Measurements from ENCODE around the gene COL18A1.

Gene COL18A1

GRCh38 chr21:45460611-45461368 is 55.8 kb downstream of the COL18A1 start:
- no peak overlapping the region for H3K4me3 ChIP-seq
- H3K9me3 ChIP-seq: 0 out of 2 replicates have a peak, but pooled peaks cover 2% of the 10 kb centered on the region
- in situ Hi-C loops (cut with MboI; ENCODE audit: low sequenced_read_pairs): loop anchor here (10.0 kb wide), 1 partner anchor 316 kb away; no protein-coding TSS in a partner anchor
- H3K36me3 ChIP-seq (replicated peaks): no peaks in the 10 kb centered on the region
- no peak for DNase-seq (ENCODE audit: low spot score in 2 of 2)
- H3K4me1 ChIP-seq: no peaks in the 10 kb centered on the region
- no peaks in the 10 kb centered on the region for H3K27me3 ChIP-seq (ENCODE audit: low read depth)

DNA sequence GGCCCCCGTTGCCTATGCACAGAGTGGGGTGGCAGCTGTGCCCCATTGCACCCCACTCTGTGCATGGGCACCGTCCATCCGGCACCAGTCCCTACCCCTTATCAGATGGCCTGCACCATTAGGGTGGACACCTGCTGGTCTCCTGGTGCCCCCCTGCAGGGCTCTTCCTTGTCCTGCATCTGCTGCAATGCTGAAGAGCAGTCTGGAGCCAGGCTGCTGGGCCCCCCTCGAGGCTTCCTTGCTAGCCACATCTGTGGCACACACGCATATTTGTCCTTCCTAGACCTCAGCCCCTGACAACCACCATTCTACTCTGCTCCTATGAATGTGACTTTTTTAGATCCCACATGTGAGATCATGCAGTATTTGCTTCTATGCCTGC is 56.4 kb downstream of the COL18A1 start:
- no peaks in the 10 kb centered on the region for H3K36me3 ChIP-seq (replicated peaks)
- no peak for DNase-seq (ENCODE audit: low spot score in 2 of 2)
- in situ Hi-C loops (cut with MboI; ENCODE audit: low sequenced_read_pairs): loop anchor here (10.0 kb wide), 1 partner anchor 317 kb away; no protein-coding TSS in a partner anchor
- no peaks in the 10 kb centered on the region for H3K4me1 ChIP-seq
- no peaks in the 10 kb centered on the region for H3K27me3 ChIP-seq (ENCODE audit: low read depth)
- H3K9me3 ChIP-seq: 0 out of 2 replicates have a peak, but pooled peaks cover 2% of the 10 kb centered on the region
- no peak overlapping the region for H3K4me3 ChIP-seq

DNA sequence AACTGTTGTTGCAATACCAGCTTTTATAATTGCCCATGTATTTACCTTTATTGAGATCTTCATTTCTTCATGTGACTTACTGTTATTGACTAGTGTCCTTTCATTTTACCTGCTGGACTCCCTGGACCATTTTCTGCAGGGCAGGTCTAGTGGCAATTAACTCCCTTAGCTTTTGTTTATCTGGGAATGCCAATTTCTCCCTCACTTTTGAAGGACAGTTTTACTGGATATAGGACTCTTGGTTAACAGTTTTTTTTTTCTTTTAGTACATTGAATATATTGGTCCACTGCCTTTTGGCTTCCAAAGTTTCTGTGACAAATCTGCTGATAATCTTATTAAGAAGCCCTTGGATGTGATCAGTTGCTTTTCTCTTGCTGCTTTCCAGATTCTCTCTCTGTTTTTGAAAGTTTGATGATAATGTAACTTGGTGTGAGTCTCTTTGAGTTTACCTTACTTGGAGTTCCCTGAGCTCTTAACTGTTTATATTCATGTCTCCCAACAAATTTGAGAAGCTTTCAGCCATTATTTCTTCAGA is 56.9 kb downstream of the COL18A1 start:
- H3K4me3 ChIP-seq: no peak overlapping the region
- in situ Hi-C loops (cut with MboI; ENCODE audit: low sequenced_read_pairs): loop anchor here (10.0 kb wide), 1 partner anchor 317 kb away; no protein-coding TSS in a partner anchor
- DNase-seq (ENCODE audit: low spot score in 2 of 2): no peak
- 0 out of 2 replicates have a peak, but pooled peaks cover 2% of the 10 kb centered on the region for H3K9me3 ChIP-seq
- no peaks in the 10 kb centered on the region for H3K27me3 ChIP-seq (ENCODE audit: low read depth)
- H3K36me3 ChIP-seq (replicated peaks): no peaks in the 10 kb centered on the region
- H3K4me1 ChIP-seq: no peaks in the 10 kb centered on the region

- Histone ChIP-seq H3K27me3 (ENCODE audit: low read depth) (no peaks in the 10 kb centered on the region), H3K4me1 (no peaks in the 10 kb centered on the region), H3K9me3 (0 out of 2 replicates have a peak, but pooled peaks cover 2% of the 10 kb centered on the region), H3K4me3 (no peak overlapping the region), H3K36me3 (replicated peaks) (no peaks in the 10 kb centered on the region)
- in situ Hi-C loops (cut with MboI; ENCODE audit: low sequenced_read_pairs): loop anchor here (10.0 kb wide), 1 partner anchor 319 kb away; no protein-coding TSS in a partner anchor
- no peak for DNase-seq (ENCODE audit: low spot score in 2 of 2)
These were observed 58.9 kb downstream of the COL18A1 start for GRCh38 chr21:45463871-45464270.

- H3K4me3 ChIP-seq: no peak overlapping the region
- H3K27me3 ChIP-seq (ENCODE audit: low read depth): no peaks in the 10 kb centered on the region
- no peak for DNase-seq (ENCODE audit: low spot score in 2 of 2)
- 0 out of 2 replicates have a peak, but pooled peaks cover 2% of the 10 kb centered on the region for H3K9me3 ChIP-seq
- H3K36me3 ChIP-seq (replicated peaks): no peaks in the 10 kb centered on the region
- in situ Hi-C loops (cut with MboI; ENCODE audit: low sequenced_read_pairs): loop anchor here (10.0 kb wide), 1 partner anchor 320 kb away; no protein-coding TSS in a partner anchor
- no peaks in the 10 kb centered on the region for H3K4me1 ChIP-seq
These were observed 59.3 kb downstream of the COL18A1 start for GRCh38 chr21:45464309-45464708.

- Histone ChIP-seq H3K27me3 (ENCODE audit: low read depth) (no peaks in the 10 kb centered on the region), H3K9me3 (0 out of 2 replicates have a peak, but pooled peaks cover 2% of the 10 kb centered on the region), H3K4me3 (no peak overlapping the region), H3K36me3 (replicated peaks) (no peaks in the 10 kb centered on the region), H3K4me1 (no peaks in the 10 kb centered on the region)
- DNase-seq (ENCODE audit: low spot score in 2 of 2): no peak
- in situ Hi-C loops (cut with MboI; ENCODE audit: low sequenced_read_pairs): loop anchor here (10.0 kb wide), 1 partner anchor 320 kb away; no protein-coding TSS in a partner anchor
These were observed 60.1 kb downstream of the COL18A1 start for GRCh38 chr21:45465105-45465504.

DNA sequence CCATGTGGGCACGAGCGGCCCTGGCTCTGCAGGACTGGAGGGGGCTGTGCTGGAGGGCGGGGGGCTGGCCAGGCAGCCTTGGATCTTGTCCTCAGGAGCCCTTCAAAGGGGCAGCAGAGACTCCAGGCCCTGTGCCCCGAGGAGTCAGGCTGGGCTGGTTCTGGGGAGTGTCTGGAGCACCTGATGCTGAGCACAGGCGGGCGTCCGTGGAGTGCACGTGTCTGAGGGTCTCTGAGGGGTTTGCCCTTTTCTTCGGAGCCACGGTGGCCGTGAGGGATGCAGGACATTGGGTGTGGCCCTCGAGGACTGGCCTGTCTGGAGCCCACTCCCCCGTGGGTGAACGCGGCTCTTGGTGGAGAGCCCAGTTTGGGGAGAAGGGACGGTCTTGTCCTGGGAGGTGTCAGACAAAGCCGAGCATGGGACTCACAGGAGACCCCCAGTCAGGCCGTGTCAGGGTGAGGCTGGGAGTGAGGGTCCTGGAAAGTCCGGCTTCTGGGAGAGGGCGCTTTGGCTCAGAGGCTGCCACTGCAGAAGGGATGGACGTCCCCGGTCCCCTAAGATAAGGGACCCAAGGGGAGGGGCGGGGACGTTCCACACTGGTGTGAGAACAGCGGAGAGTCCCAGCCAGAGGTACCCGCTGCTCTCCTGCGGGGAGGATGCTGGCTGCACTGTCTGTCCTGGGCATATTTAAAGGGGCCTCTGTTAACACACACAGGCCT is 60.8 kb downstream of the COL18A1 start:
- no peak for DNase-seq (ENCODE audit: low spot score in 2 of 2)
- Histone ChIP-seq H3K36me3 (replicated peaks) (no peaks in the 10 kb centered on the region), H3K27me3 (ENCODE audit: low read depth) (no peaks in the 10 kb centered on the region), H3K4me3 (no peak overlapping the region), H3K4me1 (no peaks in the 10 kb centered on the region), H3K9me3 (0 out of 2 replicates have a peak, but pooled peaks cover 2% of the 10 kb centered on the region)
- in situ Hi-C loops (cut with MboI; ENCODE audit: low sequenced_read_pairs): loop anchor here (10.0 kb wide), 1 partner anchor 321 kb away; no protein-coding TSS in a partner anchor

DNA sequence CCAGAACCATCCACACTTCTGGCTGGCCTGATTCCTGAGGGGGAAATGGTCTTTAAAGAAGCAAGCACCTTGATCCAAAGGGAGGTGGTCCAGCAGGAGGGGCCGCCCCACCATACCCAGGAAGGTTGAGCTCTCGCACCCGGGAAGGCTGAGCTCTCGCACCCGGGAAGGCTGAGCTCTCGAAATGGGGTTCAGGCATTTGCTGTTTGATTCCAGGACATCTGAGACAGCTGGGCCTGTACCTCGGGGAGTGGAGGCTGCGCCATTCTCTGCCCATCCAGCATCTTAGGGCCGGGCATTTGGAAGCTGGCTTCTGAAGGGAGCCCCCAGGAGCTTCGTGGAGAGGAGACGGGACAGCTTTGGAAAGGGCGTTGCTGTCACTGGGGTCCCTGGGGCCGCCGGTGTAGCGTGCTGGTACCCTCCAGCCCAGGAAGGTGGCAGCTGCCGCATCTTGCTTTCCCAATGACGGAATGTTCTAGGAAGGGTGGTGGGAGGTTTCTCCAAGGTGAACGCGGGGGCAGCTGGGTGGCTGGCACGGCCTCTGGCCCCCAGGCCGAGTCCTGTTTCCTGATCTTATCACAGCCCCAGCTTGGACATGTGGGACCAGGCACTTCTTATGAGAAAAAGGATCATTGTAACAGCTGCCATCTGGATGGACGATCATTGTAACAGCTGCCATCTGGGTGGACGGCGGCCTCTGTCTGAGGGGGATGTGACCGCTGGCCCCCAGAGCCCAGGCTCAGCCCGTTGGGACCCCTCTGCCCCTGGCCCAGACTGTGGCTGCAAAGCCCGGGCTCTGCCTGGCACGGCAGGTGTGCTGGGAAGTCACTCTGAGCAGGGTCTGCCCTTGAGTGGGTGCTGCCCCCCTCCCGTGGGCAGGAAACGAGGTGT is 61.6 kb downstream of the COL18A1 start:
- Histone ChIP-seq H3K27me3 (ENCODE audit: low read depth) (no peaks in the 10 kb centered on the region), H3K9me3 (0 out of 2 replicates have a peak, but pooled peaks cover 2% of the 10 kb centered on the region), H3K4me1 (no peaks in the 10 kb centered on the region), H3K4me3 (no peak overlapping the region), H3K36me3 (replicated peaks) (no peaks in the 10 kb centered on the region)
- in situ Hi-C loops (cut with MboI; ENCODE audit: low sequenced_read_pairs): loop anchor here (10.0 kb wide), 1 partner anchor 322 kb away; no protein-coding TSS in a partner anchor
- DNase-seq (ENCODE audit: low spot score in 2 of 2): no peak

- H3K4me1 ChIP-seq: no peaks in the 10 kb centered on the region
- no peaks in the 10 kb centered on the region for H3K27me3 ChIP-seq (ENCODE audit: low read depth)
- in situ Hi-C loops (cut with MboI; ENCODE audit: low sequenced_read_pairs): loop anchor here (10.0 kb wide), 1 partner anchor 322 kb away; no protein-coding TSS in a partner anchor
- no peak for DNase-seq (ENCODE audit: low spot score in 2 of 2)
- H3K4me3 ChIP-seq: no peak overlapping the region
- H3K36me3 ChIP-seq (replicated peaks): no peaks in the 10 kb centered on the region
- H3K9me3 ChIP-seq: no peaks in the 10 kb centered on the region
These were observed 62.3 kb downstream of the COL18A1 start for GRCh38 chr21:45467221-45467779.

GRCh38 chr21:45468051-45468970 is 63.3 kb downstream of the COL18A1 start:
- H3K36me3 ChIP-seq (replicated peaks): no peaks in the 10 kb centered on the region
- no peak overlapping the region for H3K4me3 ChIP-seq
- in situ Hi-C loops (cut with MboI; ENCODE audit: low sequenced_read_pairs): loop anchor here (10.0 kb wide), 1 partner anchor 324 kb away; no protein-coding TSS in a partner anchor
- no peaks in the 10 kb centered on the region for H3K27me3 ChIP-seq (ENCODE audit: low read depth)
- H3K4me1 ChIP-seq: no peaks in the 10 kb centered on the region
- no peaks in the 10 kb centered on the region for H3K9me3 ChIP-seq
- DNase-seq (ENCODE audit: low spot score in 2 of 2): no peak

DNA sequence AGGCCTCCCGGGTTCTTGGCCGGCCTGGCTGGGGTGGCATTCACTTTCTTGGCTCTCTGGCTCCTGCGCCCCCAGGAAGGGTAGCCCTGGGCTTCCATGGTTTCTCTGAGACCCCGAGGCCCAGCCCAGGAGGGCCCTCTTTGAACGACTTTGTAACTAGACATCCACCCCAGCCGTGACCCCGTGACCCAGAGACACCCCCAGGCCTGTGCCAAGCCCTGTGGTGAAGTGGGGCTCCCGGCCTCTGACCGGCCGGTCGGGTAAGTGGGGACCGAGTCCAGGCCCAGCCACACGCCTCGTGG is 64.0 kb downstream of the COL18A1 start:
- DNase-seq (ENCODE audit: low spot score in 2 of 2): no peak
- in situ Hi-C loops (cut with MboI; ENCODE audit: low sequenced_read_pairs): loop anchor here (10.0 kb wide), 1 partner anchor 324 kb away; no protein-coding TSS in a partner anchor
- Histone ChIP-seq H3K4me1 (no peaks in the 10 kb centered on the region), H3K27me3 (ENCODE audit: low read depth) (no peaks in the 10 kb centered on the region), H3K9me3 (no peaks in the 10 kb centered on the region), H3K4me3 (no peak overlapping the region), H3K36me3 (replicated peaks) (no peaks in the 10 kb centered on the region)
